ENCODE data around the gene ANKS6. TPM values are rescaled to one million over a fixed set of nuclear protein-coding genes. Genes with fewer than 3 reads are reported as not detected.

The ANKS6 gene
- total and polyA plus RNA-seq, 2 experiments from 2014 or later = 36.9 to 59.0 TPM

DNA sequence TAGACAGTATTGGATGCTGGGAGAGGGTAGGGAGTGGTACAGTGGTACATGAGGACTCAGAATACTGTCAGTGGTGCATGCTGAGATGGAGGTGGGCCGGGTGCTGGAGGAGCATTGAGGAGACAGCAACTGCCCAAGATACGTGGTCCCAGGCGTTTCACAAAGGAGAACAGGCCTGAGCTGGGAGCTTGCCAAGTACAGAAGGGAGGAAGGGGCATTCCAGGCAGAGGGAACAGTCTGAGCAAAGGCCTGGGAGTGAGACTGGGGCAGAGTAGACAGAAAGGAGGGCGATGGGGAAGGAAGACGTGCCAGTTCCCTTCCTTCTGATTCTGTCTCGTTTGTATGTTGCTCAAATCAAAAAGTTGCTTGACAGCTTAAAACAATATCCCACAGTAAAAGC, 26.3 kb upstream of the ANKS6 start (continued):
- no peak for TF ChIP-seq STAT1 (IDR thresholded peaks at IDR 0.05; ENCODE audit: unreplicated experiment)

DNA sequence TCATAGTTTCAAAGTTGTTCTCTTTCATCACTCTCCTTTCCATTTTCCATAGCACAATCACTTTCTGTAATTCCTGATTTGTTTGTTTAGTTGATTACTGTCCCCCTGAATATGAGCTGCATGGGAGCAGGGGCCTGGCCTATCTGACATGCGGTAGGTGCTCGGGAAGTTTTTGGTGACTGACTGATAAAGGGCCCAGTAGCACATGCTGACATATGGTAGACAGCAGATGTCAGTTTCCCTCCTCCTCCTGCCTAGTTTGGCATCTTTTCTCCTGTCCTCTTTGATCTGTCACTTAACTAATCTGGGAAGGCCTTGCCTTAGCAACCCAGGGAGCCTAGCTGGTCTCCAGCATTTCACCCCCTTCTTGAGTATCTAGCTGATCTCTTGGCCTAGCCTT, 25.5 kb upstream of the ANKS6 start:
- no peak overlapping the region for H2AFZ ChIP-seq
- H3K79me2 ChIP-seq (replicated peaks; ENCODE audit: insufficient read depth) = no peaks in the 10 kb centered on the region
- Mint-ChIP-seq H3K9me3 (no peaks in the 10 kb centered on the region; the same call in 2 of the 3 replicates), H3K36me3 (ENCODE audit: low read depth) (peaks cover 14% of the 10 kb centered on the region), H3K4me3 (no peak overlapping the region), H3K27ac (no peak overlapping the region), H3K27me3 (ENCODE audit: insufficient read depth, low read depth, poor library complexity) (peaks cover 6% of the 10 kb centered on the region), H3K4me1 (no peaks in the 10 kb centered on the region)
- H3K4me2 ChIP-seq = no peak overlapping the region
- H3K4me1 ChIP-seq (ENCODE audit: insufficient read depth) = no peaks in the 10 kb centered on the region
- H3K27ac ChIP-seq (ENCODE audit: low read depth) = no peak overlapping the region
- no peaks in the 10 kb centered on the region for H3K36me3 ChIP-seq (ENCODE audit: insufficient read depth)
- H3K9me2 ChIP-seq (ENCODE audit: insufficient read depth) = no peaks in the 10 kb centered on the region
- DNase-seq (ENCODE audit: low spot score) (no peak), ATAC-seq (no peak)
- H3F3A ChIP-seq (replicated peaks; ENCODE audit: low read depth) = no peaks in the 10 kb centered on the region
- no peaks in the 10 kb centered on the region for H3K27me3 ChIP-seq (ENCODE audit: insufficient read depth)
- TF ChIP-seq ZNF331 (CRISPR knock-in tag; IDR thresholded peaks at IDR 0.05; ENCODE audit: low read depth) = no peak
- TF ChIP-seq, protein P1, sequence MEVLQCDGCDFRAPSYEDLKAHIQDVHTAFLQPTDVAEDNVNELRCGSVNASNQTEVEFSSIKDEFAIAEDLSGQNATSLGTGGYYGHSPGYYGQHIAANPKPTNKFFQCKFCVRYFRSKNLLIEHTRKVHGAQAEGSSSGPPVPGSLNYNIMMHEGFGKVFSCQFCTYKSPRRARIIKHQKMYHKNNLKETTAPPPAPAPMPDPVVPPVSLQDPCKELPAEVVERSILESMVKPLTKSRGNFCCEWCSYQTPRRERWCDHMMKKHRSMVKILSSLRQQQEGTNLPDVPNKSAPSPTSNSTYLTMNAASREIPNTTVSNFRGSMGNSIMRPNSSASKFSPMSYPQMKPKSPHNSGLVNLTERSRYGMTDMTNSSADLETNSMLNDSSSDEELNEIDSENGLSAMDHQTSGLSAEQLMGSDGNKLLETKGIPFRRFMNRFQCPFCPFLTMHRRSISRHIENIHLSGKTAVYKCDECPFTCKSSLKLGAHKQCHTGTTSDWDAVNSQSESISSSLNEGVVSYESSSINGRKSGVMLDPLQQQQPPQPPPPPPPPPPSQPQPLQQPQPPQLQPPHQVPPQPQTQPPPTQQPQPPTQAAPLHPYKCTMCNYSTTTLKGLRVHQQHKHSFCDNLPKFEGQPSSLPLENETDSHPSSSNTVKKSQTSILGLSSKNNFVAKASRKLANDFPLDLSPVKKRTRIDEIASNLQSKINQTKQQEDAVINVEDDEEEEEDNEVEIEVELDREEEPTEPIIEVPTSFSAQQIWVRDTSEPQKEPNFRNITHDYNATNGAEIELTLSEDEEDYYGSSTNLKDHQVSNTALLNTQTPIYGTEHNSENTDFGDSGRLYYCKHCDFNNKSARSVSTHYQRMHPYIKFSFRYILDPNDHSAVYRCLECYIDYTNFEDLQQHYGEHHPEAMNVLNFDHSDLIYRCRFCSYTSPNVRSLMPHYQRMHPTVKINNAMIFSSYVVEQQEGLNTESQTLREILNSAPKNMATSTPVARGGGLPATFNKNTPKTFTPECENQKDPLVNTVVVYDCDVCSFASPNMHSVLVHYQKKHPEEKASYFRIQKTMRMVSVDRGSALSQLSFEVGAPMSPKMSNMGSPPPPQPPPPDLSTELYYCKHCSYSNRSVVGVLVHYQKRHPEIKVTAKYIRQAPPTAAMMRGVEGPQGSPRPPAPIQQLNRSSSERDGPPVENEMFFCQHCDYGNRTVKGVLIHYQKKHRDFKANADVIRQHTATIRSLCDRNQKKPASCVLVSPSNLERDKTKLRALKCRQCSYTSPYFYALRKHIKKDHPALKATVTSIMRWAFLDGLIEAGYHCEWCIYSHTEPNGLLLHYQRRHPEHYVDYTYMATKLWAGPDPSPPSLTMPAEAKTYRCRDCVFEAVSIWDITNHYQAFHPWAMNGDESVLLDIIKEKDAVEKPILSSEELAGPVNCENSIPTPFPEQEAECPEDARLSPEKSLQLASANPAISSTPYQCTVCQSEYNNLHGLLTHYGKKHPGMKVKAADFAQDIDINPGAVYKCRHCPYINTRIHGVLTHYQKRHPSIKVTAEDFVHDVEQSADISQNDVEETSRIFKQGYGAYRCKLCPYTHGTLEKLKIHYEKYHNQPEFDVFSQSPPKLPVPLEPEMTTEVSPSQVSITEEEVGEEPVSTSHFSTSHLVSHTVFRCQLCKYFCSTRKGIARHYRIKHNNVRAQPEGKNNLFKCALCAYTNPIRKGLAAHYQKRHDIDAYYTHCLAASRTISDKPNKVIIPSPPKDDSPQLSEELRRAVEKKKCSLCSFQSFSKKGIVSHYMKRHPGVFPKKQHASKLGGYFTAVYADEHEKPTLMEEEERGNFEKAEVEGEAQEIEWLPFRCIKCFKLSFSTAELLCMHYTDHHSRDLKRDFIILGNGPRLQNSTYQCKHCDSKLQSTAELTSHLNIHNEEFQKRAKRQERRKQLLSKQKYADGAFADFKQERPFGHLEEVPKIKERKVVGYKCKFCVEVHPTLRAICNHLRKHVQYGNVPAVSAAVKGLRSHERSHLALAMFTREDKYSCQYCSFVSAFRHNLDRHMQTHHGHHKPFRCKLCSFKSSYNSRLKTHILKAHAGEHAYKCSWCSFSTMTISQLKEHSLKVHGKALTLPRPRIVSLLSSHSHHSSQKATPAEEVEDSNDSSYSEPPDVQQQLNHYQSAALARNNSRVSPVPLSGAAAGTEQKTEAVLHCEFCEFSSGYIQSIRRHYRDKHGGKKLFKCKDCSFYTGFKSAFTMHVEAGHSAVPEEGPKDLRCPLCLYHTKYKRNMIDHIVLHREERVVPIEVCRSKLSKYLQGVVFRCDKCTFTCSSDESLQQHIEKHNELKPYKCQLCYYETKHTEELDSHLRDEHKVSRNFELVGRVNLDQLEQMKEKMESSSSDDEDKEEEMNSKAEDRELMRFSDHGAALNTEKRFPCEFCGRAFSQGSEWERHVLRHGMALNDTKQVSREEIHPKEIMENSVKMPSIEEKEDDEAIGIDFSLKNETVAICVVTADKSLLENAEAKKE (CRISPR knock-in tag; IDR thresholded peaks at IDR 0.05) = no peak
- TF ChIP-seq, protein P2, sequence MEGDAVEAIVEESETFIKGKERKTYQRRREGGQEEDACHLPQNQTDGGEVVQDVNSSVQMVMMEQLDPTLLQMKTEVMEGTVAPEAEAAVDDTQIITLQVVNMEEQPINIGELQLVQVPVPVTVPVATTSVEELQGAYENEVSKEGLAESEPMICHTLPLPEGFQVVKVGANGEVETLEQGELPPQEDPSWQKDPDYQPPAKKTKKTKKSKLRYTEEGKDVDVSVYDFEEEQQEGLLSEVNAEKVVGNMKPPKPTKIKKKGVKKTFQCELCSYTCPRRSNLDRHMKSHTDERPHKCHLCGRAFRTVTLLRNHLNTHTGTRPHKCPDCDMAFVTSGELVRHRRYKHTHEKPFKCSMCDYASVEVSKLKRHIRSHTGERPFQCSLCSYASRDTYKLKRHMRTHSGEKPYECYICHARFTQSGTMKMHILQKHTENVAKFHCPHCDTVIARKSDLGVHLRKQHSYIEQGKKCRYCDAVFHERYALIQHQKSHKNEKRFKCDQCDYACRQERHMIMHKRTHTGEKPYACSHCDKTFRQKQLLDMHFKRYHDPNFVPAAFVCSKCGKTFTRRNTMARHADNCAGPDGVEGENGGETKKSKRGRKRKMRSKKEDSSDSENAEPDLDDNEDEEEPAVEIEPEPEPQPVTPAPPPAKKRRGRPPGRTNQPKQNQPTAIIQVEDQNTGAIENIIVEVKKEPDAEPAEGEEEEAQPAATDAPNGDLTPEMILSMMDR (conservative IDR thresholded peaks at IDR 0.05; ENCODE audit: low read depth in 2 of 2) = no peak
- no peak for TF ChIP-seq STAT1 (IDR thresholded peaks at IDR 0.05; ENCODE audit: unreplicated experiment)
- TF ChIP-seq, protein P3, sequence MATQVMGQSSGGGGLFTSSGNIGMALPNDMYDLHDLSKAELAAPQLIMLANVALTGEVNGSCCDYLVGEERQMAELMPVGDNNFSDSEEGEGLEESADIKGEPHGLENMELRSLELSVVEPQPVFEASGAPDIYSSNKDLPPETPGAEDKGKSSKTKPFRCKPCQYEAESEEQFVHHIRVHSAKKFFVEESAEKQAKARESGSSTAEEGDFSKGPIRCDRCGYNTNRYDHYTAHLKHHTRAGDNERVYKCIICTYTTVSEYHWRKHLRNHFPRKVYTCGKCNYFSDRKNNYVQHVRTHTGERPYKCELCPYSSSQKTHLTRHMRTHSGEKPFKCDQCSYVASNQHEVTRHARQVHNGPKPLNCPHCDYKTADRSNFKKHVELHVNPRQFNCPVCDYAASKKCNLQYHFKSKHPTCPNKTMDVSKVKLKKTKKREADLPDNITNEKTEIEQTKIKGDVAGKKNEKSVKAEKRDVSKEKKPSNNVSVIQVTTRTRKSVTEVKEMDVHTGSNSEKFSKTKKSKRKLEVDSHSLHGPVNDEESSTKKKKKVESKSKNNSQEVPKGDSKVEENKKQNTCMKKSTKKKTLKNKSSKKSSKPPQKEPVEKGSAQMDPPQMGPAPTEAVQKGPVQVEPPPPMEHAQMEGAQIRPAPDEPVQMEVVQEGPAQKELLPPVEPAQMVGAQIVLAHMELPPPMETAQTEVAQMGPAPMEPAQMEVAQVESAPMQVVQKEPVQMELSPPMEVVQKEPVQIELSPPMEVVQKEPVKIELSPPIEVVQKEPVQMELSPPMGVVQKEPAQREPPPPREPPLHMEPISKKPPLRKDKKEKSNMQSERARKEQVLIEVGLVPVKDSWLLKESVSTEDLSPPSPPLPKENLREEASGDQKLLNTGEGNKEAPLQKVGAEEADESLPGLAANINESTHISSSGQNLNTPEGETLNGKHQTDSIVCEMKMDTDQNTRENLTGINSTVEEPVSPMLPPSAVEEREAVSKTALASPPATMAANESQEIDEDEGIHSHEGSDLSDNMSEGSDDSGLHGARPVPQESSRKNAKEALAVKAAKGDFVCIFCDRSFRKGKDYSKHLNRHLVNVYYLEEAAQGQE (IDR thresholded peaks at IDR 0.05; ENCODE audit: unreplicated experiment) = no peak
- no peak for TF ChIP-seq NANOG (IDR thresholded peaks at IDR 0.05; ENCODE audit: borderline replicate concordance)
- no peak for TF ChIP-seq ZNF114 (CRISPR knock-in tag; IDR thresholded peaks at IDR 0.05)
- TF ChIP-seq CREB1 (CRISPR knock-in tag; IDR thresholded peaks at IDR 0.05; ENCODE audit: low read depth) = no peak
- no peak for TF ChIP-seq JUNB (IDR thresholded peaks at IDR 0.05; ENCODE audit: unreplicated experiment)
- no peak for TF ChIP-seq EZH2 (IDR thresholded peaks at IDR 0.05; ENCODE audit: low read depth, unreplicated experiment)
- no peak for TF ChIP-seq EZH2phosphoT487 (IDR thresholded peaks at IDR 0.05; ENCODE audit: unreplicated experiment)
- no peak for TF ChIP-seq POLR2AphosphoS5 (IDR thresholded peaks at IDR 0.05; ENCODE audit: low read depth)
- TF ChIP-seq, protein P4, sequence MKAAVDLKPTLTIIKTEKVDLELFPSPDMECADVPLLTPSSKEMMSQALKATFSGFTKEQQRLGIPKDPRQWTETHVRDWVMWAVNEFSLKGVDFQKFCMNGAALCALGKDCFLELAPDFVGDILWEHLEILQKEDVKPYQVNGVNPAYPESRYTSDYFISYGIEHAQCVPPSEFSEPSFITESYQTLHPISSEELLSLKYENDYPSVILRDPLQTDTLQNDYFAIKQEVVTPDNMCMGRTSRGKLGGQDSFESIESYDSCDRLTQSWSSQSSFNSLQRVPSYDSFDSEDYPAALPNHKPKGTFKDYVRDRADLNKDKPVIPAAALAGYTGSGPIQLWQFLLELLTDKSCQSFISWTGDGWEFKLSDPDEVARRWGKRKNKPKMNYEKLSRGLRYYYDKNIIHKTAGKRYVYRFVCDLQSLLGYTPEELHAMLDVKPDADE (IDR thresholded peaks at IDR 0.05) = no peak
- H4K20me1 ChIP-seq (replicated peaks; ENCODE audit: insufficient read depth) = no peaks in the 10 kb centered on the region; the same call in 1 of the 2 replicates
- H3K4me3 ChIP-seq = no peak overlapping the region
